Measurements from ENCODE around the gene TTC39C. TPM values are rescaled to one million over a fixed set of nuclear protein-coding genes. Genes with fewer than 3 reads are reported as not detected.

Gene TTC39C
- total RNA-seq, 2 donors from 2014 or later, result 8.8 to 9.5 TPM

GRCh38 chr18:24168496-24168895, 153.9 kb downstream of the TTC39C start:
- H3K4me3 ChIP-seq, result no peak overlapping the region
- no peak overlapping the region for H3K27ac ChIP-seq
- H3K36me3 ChIP-seq, result no peaks in the 10 kb centered on the region
- DNase-seq, result no peak
- H3K9me3 ChIP-seq, result no peaks in the 10 kb centered on the region
- no peak for TF ChIP-seq CTCF (IDR thresholded peaks at IDR 0.05)
- intact Hi-C loops (cut with DNase I), result no loop called here
- H3K9ac ChIP-seq (ENCODE audit: low read depth in 2 of 2, low read length in 2 of 2), result no peak overlapping the region
- H3K4me1 ChIP-seq, result no peaks in the 10 kb centered on the region
- no peaks in the 10 kb centered on the region for H3K27me3 ChIP-seq

- TF ChIP-seq CTCF (IDR thresholded peaks at IDR 0.05), result no peak
- intact Hi-C loops (cut with DNase I), result no loop called here
- no peaks in the 10 kb centered on the region for H3K36me3 ChIP-seq
- no peak for DNase-seq
- H3K4me3 ChIP-seq, result no peak overlapping the region
- no peaks in the 10 kb centered on the region for H3K9me3 ChIP-seq
- H3K27me3 ChIP-seq, result no peaks in the 10 kb centered on the region
- no peaks in the 10 kb centered on the region for H3K4me1 ChIP-seq
- no peak overlapping the region for H3K27ac ChIP-seq
- H3K9ac ChIP-seq (ENCODE audit: low read depth in 2 of 2, low read length in 2 of 2), result no peak overlapping the region
These were observed 155.8 kb downstream of the TTC39C start for GRCh38 chr18:24170360-24170759.

- intact Hi-C loops (cut with DNase I), result no loop called here
- H3K36me3 ChIP-seq, result no peaks in the 10 kb centered on the region
- H3K4me1 ChIP-seq, result no peaks in the 10 kb centered on the region
These were observed 159.4 kb downstream of the TTC39C start for GRCh38 chr18:24173997-24174396.

GRCh38 chr18:24176727-24177416, 162.3 kb downstream of the TTC39C start:
- H3K4me3 ChIP-seq, result no peak overlapping the region
- H3K27ac ChIP-seq, result no peak overlapping the region
- no peaks in the 10 kb centered on the region for H3K4me1 ChIP-seq
- H3K9ac ChIP-seq (ENCODE audit: low read depth in 2 of 2, low read length in 2 of 2), result no peak overlapping the region
- peak; percentile 60 for TF ChIP-seq CTCF (IDR thresholded peaks at IDR 0.05)
- intact Hi-C loops (cut with DNase I), result loop anchor here (5.0 kb wide), 1 partner anchor 310 kb away; no protein-coding TSS in a partner anchor
- DNase-seq, result peak; percentile 72
- H3K27me3 ChIP-seq, result no peaks in the 10 kb centered on the region
- H3K36me3 ChIP-seq, result no peaks in the 10 kb centered on the region
- H3K9me3 ChIP-seq, result no peaks in the 10 kb centered on the region

More at GRCh38 chr18:24173997-24174396, 159.4 kb downstream of the TTC39C start:
- no peak for DNase-seq
- H3K9me3 ChIP-seq, result no peaks in the 10 kb centered on the region
- H3K27me3 ChIP-seq, result no peaks in the 10 kb centered on the region
- no peak overlapping the region for H3K9ac ChIP-seq (ENCODE audit: low read depth in 2 of 2, low read length in 2 of 2)
- no peak overlapping the region for H3K4me3 ChIP-seq
- TF ChIP-seq CTCF (IDR thresholded peaks at IDR 0.05), result no peak
- no peak overlapping the region for H3K27ac ChIP-seq

- Histone ChIP-seq H3K4me3 (no peak overlapping the region), H3K27me3 (no peaks in the 10 kb centered on the region), H3K9ac (ENCODE audit: low read depth in 2 of 2, low read length in 2 of 2) (no peak overlapping the region), H3K9me3 (no peaks in the 10 kb centered on the region), H3K36me3 (no peaks in the 10 kb centered on the region), H3K4me1 (no peaks in the 10 kb centered on the region), H3K27ac (no peak overlapping the region)
- DNase-seq, result no peak
- TF ChIP-seq CTCF (IDR thresholded peaks at IDR 0.05), result no peak
- intact Hi-C loops (cut with DNase I), result loop anchor here (5.0 kb wide), 1 partner anchor 310 kb away; no protein-coding TSS in a partner anchor
These were observed 163.1 kb downstream of the TTC39C start for GRCh38 chr18:24177499-24178133.

Data from colonic mucosa (tissue), 4 donors.